Fibroblast of the aortic adventitia (primary cell): ENCODE measurements around the gene MAST3. TPM values are rescaled to one million over a fixed set of nuclear protein-coding genes. Genes with fewer than 3 reads are reported as not detected.
A peak's percentile ranks its signal among the peaks of the same experiment; 100 is the strongest.

Experiments used
- DNase-seq: peaks from one replicate; pipeline ENCODE4 v3.0.0-alpha.2; 2010; ENCODE audit warnings: low read depth
- H3K4me3 ChIP-seq: 2 replicates; pipeline ENCODE4 v1.5.1; 2011; ENCODE audit warnings: low read depth, mild to moderate bottlenecking, control low read depth, low read length, moderate library complexity
- total RNA-seq: library from RNA; depleted of rRNA; stranded (reverse); fragments of >200 nt; gene quantifications from 2 replicates; pipeline ENCODE4 v1.2.3, GENCODE V29; 2012; ENCODE audit warnings: low replicate concordance
- TF ChIP-seq, protein P1 (sequence below): IDR thresholded peaks from 2 replicates; pipeline ENCODE4 v1.5.1; 2011; ENCODE audit warnings: mild to moderate bottlenecking, low read length, control low read depth, inconsistent platforms; ENCODE audit not compliant: insufficient read depth

MAST3 gene
- total RNA-seq, 1 donor = 3.1 TPM

DNA sequence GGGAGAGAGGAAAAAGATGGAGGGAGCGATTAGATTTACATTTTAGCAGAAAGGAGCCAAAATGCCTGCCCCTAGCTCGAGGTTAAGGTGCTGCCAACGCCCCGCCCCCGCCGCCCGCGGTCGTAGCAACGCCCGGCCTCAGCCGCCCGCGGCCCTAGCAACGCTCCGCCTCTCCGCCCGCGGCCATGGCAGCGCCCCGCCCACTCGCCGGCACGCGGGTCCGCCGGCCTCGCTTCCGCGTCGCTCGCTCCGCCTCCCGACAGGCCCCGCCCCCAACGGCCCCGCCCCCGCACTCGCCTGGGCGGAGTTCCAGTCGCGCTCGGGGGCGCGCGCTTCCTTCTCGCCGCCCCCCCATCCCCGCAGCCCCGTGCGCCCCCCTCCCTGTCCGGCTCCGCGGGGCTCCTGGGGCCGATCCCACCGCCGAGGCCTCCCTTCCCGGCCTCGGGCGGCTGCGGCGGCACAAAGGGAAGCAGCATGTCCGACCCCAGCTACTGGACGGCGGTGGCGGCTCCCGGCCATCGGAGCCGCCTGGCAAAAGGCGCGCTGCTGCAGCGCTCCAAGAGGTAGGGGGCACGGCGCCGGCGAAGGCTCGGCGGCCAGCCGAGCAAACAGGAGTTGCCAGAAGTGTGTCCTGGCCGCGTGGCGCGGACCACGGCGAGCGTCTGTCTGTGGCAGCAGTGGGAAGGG lies 20.3 kb downstream of the MAST3 start:
- peak; percentile 72 for DNase-seq

DNA sequence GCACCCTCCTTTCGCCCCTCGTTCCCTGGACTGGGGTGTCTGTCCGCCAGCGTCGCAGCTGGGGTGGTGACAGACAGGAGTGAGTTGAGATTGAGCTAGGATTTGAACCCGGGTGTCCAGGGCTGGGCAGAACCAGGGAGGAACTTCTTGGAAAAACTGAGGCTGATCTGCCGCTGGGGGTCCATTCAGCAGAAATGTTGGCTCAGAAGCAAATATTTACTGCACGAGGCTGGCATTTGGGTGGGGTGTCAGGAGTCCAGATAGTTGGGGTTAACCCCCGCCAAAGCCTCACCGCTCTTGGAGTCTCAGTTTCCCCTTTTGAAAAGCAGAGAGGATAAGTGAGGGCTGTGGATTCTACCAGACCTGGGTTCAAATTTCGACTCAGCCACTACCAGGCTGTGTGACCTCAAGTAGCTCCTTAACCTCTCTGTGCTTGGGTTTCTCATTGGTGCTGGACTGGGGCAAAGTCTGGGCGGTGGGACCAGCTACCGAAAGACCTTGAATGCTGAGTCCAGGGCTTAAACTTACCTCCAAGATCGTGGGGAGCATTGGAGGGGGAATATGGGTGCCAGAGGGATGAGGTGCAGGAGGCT lies 20.9 kb downstream of the MAST3 start:
- DNase-seq = no peak
- H3K4me3 ChIP-seq = peak overlapping the region; percentile 75
- TF ChIP-seq, protein P1, sequence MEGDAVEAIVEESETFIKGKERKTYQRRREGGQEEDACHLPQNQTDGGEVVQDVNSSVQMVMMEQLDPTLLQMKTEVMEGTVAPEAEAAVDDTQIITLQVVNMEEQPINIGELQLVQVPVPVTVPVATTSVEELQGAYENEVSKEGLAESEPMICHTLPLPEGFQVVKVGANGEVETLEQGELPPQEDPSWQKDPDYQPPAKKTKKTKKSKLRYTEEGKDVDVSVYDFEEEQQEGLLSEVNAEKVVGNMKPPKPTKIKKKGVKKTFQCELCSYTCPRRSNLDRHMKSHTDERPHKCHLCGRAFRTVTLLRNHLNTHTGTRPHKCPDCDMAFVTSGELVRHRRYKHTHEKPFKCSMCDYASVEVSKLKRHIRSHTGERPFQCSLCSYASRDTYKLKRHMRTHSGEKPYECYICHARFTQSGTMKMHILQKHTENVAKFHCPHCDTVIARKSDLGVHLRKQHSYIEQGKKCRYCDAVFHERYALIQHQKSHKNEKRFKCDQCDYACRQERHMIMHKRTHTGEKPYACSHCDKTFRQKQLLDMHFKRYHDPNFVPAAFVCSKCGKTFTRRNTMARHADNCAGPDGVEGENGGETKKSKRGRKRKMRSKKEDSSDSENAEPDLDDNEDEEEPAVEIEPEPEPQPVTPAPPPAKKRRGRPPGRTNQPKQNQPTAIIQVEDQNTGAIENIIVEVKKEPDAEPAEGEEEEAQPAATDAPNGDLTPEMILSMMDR = no peak

More for the DNA sequence above, 20.3 kb downstream of the MAST3 start:
- TF ChIP-seq, protein P1 = no peak
- H3K4me3 ChIP-seq = peak overlapping the region; percentile 75

- peak; percentile 54 for DNase-seq
- TF ChIP-seq, protein P1 = no peak
- H3K4me3 ChIP-seq = peak overlapping the region; percentile 75
These were observed 21.6 kb downstream of the MAST3 start for GRCh38 chr19:18119013-18119716.

GRCh38 chr19:18119717-18120105 lies 22.1 kb downstream of the MAST3 start:
- TF ChIP-seq, protein P1 = no peak
- H3K4me3 ChIP-seq = no peak overlapping the region

DNA sequence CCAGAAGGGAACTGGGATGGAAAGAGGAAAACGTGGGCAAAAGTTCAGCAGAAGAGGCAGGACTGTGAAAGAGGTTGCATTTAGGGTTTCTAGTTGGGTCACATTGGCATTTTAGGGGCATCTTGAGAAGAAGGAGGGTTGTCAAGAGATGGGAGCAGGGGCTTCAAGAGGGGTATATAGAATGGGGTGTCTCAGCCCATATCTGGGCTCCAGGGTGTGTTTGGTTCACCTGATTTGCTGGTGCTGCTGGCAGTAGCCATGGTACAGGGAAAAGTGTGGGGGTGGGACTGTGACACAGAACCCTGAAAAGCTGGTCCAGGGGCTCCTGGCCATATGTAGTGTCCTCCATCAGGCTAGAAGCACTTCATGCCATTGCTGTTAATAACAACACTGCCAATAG lies 22.5 kb downstream of the MAST3 start:
- TF ChIP-seq, protein P1 = no peak
- DNase-seq = no peak
- H3K4me3 ChIP-seq = no peak overlapping the region

More at GRCh38 chr19:18119717-18120105, 22.1 kb downstream of the MAST3 start:
- no peak for DNase-seq

GRCh38 chr19:18121166-18121565 lies 23.6 kb downstream of the MAST3 start:
- H3K4me3 ChIP-seq = no peak overlapping the region
- TF ChIP-seq, protein P1 = no peak
- no peak for DNase-seq
